Measurements from ENCODE around the gene VPS52. TPM values are rescaled to one million over a fixed set of nuclear protein-coding genes. Genes with fewer than 3 reads are reported as not detected.

The VPS52 gene
- polyA plus RNA-seq, 1 donor from 2014 or later = 29.1 TPM

DNA sequence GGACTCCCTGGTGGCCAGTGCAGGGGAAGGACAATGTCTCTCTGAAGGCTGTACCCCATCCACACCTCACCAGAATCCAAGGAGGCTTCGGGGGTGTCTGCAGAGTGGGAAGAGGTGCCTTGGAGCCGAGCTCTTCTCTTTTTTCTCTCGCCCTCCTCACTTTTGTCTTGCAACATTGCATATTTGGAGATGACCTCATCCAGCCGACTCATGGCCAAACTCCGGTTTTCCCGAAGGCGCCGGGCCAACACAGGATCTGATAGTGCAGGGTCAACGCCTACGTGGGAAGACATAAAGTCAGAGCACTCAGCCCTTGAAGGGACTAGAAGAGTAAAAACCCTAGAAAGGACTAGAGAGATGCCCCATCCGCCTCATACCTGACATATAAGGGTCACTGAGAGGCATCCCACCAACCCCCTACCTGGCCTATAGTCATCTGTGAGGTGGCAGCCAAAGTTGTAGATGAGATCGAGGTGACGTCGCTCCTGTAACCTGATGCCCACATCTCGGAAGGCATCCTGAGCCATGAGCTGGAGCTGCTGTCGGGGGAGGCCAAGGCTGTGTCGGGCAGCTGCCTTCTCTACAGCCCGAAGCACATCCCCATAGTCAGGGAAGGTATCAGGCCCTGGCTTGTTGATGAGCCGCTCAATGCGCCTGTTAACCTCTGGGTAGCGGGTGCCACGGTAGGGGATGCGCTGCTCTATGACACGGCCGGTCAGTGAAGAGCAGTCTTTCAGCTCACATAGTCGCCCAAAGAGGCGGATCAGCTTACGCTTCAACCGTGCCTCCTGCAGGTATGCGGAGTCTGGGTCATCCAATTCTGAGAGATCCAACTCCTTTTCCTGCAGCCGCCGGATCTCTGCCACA lies 48.9 kb upstream of the VPS52 start:
- H3K27ac ChIP-seq (ENCODE audit: low read length) = no peak overlapping the region
- peaks cover 6% of the 10 kb centered on the region for H3F3A ChIP-seq (ENCODE audit: insufficient read depth, low read length, poor library complexity, severe bottlenecking)
- no peaks in the 10 kb centered on the region for H3K9me2 ChIP-seq (ENCODE audit: insufficient read depth, low read length)
- no peaks in the 10 kb centered on the region for H4K20me1 ChIP-seq (ENCODE audit: insufficient read depth)
- TF ChIP-seq EP300 (conservative IDR thresholded peaks at IDR 0.05; ENCODE audit: poor library complexity, severe bottlenecking) = no peak
- TF ChIP-seq RAD21 (conservative IDR thresholded peaks at IDR 0.05) = no peak
- TF ChIP-seq EZH2 (IDR thresholded peaks at IDR 0.05; ENCODE audit: borderline replicate concordance, insufficient read depth, low read length, poor library complexity, severe bottlenecking) = no peak
- TF ChIP-seq SMC3 (conservative IDR thresholded peaks at IDR 0.05; ENCODE audit: poor library complexity) = no peak
- TF ChIP-seq TAF1 (IDR thresholded peaks at IDR 0.05; ENCODE audit: low read depth) = no peak
- no peak overlapping the region for H3K4me2 ChIP-seq (ENCODE audit: low read length)
- H3K27me3 ChIP-seq (ENCODE audit: insufficient read depth, low read depth, low read length) = no peaks in the 10 kb centered on the region
- no peak overlapping the region for H2AFZ ChIP-seq (ENCODE audit: low read depth, low read length)
- H3K36me3 ChIP-seq (ENCODE audit: insufficient read depth, low read length) = peaks cover 4% of the 10 kb centered on the region
- peaks cover 19% of the 10 kb centered on the region for H3K79me2 ChIP-seq (replicated peaks; ENCODE audit: insufficient read depth, low read length)
- H3K4me3 ChIP-seq (ENCODE audit: low read length) = no peak overlapping the region
- no peaks in the 10 kb centered on the region for H3K9me3 ChIP-seq (ENCODE audit: low read length)
- no peak overlapping the region for H3K9ac ChIP-seq (ENCODE audit: low read length)

DNA sequence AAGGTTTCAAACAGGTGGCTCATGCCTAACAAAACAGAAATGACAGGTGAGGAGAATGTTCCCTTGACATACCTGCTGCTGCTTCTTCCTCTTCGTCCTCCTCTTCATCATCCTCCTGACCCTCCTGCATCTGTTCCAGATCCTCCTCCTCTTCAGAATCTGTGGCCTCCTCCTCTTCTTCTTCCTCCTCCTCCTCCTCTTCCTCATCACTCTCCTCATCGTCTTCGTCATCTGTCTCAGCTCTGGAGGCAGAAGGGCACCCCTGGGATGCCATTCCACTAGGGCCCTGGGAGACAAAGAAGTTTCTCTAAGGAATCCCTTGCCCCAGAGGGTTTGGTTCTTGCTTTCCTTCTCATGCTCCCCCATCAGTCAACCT lies 48.3 kb upstream of the VPS52 start:
- H3F3A ChIP-seq (ENCODE audit: insufficient read depth, low read length, poor library complexity, severe bottlenecking) = peaks cover 6% of the 10 kb centered on the region
- no peak overlapping the region for H2AFZ ChIP-seq (ENCODE audit: low read depth, low read length)
- no peak overlapping the region for H3K9ac ChIP-seq (ENCODE audit: low read length)
- H3K79me2 ChIP-seq (replicated peaks; ENCODE audit: insufficient read depth, low read length) = peaks cover 19% of the 10 kb centered on the region
- H3K36me3 ChIP-seq (ENCODE audit: insufficient read depth, low read length) = peaks cover 4% of the 10 kb centered on the region
- no peaks in the 10 kb centered on the region for H3K9me3 ChIP-seq (ENCODE audit: low read length)
- H4K20me1 ChIP-seq (ENCODE audit: insufficient read depth) = no peaks in the 10 kb centered on the region
- TF ChIP-seq MXI1 (conservative IDR thresholded peaks at IDR 0.05; ENCODE audit: poor library complexity, severe bottlenecking) = no peak
- TF ChIP-seq, protein P1, sequence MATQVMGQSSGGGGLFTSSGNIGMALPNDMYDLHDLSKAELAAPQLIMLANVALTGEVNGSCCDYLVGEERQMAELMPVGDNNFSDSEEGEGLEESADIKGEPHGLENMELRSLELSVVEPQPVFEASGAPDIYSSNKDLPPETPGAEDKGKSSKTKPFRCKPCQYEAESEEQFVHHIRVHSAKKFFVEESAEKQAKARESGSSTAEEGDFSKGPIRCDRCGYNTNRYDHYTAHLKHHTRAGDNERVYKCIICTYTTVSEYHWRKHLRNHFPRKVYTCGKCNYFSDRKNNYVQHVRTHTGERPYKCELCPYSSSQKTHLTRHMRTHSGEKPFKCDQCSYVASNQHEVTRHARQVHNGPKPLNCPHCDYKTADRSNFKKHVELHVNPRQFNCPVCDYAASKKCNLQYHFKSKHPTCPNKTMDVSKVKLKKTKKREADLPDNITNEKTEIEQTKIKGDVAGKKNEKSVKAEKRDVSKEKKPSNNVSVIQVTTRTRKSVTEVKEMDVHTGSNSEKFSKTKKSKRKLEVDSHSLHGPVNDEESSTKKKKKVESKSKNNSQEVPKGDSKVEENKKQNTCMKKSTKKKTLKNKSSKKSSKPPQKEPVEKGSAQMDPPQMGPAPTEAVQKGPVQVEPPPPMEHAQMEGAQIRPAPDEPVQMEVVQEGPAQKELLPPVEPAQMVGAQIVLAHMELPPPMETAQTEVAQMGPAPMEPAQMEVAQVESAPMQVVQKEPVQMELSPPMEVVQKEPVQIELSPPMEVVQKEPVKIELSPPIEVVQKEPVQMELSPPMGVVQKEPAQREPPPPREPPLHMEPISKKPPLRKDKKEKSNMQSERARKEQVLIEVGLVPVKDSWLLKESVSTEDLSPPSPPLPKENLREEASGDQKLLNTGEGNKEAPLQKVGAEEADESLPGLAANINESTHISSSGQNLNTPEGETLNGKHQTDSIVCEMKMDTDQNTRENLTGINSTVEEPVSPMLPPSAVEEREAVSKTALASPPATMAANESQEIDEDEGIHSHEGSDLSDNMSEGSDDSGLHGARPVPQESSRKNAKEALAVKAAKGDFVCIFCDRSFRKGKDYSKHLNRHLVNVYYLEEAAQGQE (IDR thresholded peaks at IDR 0.05; ENCODE audit: borderline replicate concordance) = no peak
- no peak for TF ChIP-seq TAF1 (IDR thresholded peaks at IDR 0.05; ENCODE audit: low read depth)
- TF ChIP-seq, protein P2, sequence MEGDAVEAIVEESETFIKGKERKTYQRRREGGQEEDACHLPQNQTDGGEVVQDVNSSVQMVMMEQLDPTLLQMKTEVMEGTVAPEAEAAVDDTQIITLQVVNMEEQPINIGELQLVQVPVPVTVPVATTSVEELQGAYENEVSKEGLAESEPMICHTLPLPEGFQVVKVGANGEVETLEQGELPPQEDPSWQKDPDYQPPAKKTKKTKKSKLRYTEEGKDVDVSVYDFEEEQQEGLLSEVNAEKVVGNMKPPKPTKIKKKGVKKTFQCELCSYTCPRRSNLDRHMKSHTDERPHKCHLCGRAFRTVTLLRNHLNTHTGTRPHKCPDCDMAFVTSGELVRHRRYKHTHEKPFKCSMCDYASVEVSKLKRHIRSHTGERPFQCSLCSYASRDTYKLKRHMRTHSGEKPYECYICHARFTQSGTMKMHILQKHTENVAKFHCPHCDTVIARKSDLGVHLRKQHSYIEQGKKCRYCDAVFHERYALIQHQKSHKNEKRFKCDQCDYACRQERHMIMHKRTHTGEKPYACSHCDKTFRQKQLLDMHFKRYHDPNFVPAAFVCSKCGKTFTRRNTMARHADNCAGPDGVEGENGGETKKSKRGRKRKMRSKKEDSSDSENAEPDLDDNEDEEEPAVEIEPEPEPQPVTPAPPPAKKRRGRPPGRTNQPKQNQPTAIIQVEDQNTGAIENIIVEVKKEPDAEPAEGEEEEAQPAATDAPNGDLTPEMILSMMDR (IDR thresholded peaks at IDR 0.05; ENCODE audit: poor library complexity, severe bottlenecking) = no peak
- no peak for TF ChIP-seq POLR2AphosphoS5 (IDR thresholded peaks at IDR 0.05)
- no peak for TF ChIP-seq RAD21 (conservative IDR thresholded peaks at IDR 0.05)
- TF ChIP-seq EZH2 (IDR thresholded peaks at IDR 0.05; ENCODE audit: borderline replicate concordance, insufficient read depth, low read length, poor library complexity, severe bottlenecking) = no peak
- no peak for TF ChIP-seq EP300 (conservative IDR thresholded peaks at IDR 0.05; ENCODE audit: poor library complexity, severe bottlenecking)
- no peak for TF ChIP-seq SMC3 (conservative IDR thresholded peaks at IDR 0.05; ENCODE audit: poor library complexity)
- no peak overlapping the region for H3K27ac ChIP-seq (ENCODE audit: low read length)
- H3K9me2 ChIP-seq (ENCODE audit: insufficient read depth, low read length) = no peaks in the 10 kb centered on the region
- no peaks in the 10 kb centered on the region for H3K27me3 ChIP-seq (ENCODE audit: insufficient read depth, low read depth, low read length)
- H3K4me2 ChIP-seq (ENCODE audit: low read length) = no peak overlapping the region
- no peak overlapping the region for H3K4me3 ChIP-seq (ENCODE audit: low read length)

Measured in neural cell (in vitro differentiated cells).